ENCODE data around the gene CCDC150.

CCDC150 gene

GRCh38 chr2:196638765-196639164, 750 bp upstream of the CCDC150 start:
- no peak for DNase-seq (ENCODE audit: low read depth in 1 of 2, low spot score in 1 of 2)
- TF ChIP-seq SPI1 (IDR thresholded peaks at IDR 0.05; ENCODE audit: borderline replicate concordance, low read depth) = no peak
- no peak for TF ChIP-seq CTCF (IDR thresholded peaks at IDR 0.05; ENCODE audit: insufficient read depth, low read length)
- no peak for TF ChIP-seq GABPA (IDR thresholded peaks at IDR 0.05; ENCODE audit: low read depth)
- TF ChIP-seq POLR2AphosphoS5 (IDR thresholded peaks at IDR 0.05; ENCODE audit: low read depth) = no peak
- H3K4me3 ChIP-seq (replicated peaks; ENCODE audit: insufficient read depth, low read length) = peak overlapping the region; percentile 90; the same call in 1 of the 2 replicates
- H3K27me3 ChIP-seq (ENCODE audit: insufficient read depth, poor library complexity, severe bottlenecking) = no peaks in the 10 kb centered on the region
- no peak overlapping the region for H3K27ac ChIP-seq (replicated peaks)

- peak overlapping the region; percentile 38; the same call in 1 of the 2 replicates for H3K27ac ChIP-seq (replicated peaks)
- H3K4me3 ChIP-seq (replicated peaks; ENCODE audit: insufficient read depth, low read length) = peak overlapping the region; percentile 90
- no peak for DNase-seq (ENCODE audit: low read depth in 1 of 2, low spot score in 1 of 2)
- no peaks in the 10 kb centered on the region for H3K27me3 ChIP-seq (ENCODE audit: insufficient read depth, poor library complexity, severe bottlenecking)
- no peak for TF ChIP-seq SPI1 (IDR thresholded peaks at IDR 0.05; ENCODE audit: borderline replicate concordance, low read depth)
- no peak for TF ChIP-seq GABPA (IDR thresholded peaks at IDR 0.05; ENCODE audit: low read depth)
- no peak for TF ChIP-seq POLR2AphosphoS5 (IDR thresholded peaks at IDR 0.05; ENCODE audit: low read depth)
- TF ChIP-seq REST (IDR thresholded peaks at IDR 0.05; ENCODE audit: insufficient replicate concordance, low read depth) = no peak
- TF ChIP-seq CTCF (IDR thresholded peaks at IDR 0.05; ENCODE audit: insufficient read depth, low read length) = no peak
Observed at GRCh38 chr2:196640031-196640548, 575 bp downstream of the CCDC150 start.

GRCh38 chr2:196649202-196649601, 9.7 kb downstream of the CCDC150 start:
- Histone ChIP-seq H3K4me3 (replicated peaks; ENCODE audit: insufficient read depth, low read length) (no peak overlapping the region), H3K27ac (replicated peaks) (no peak overlapping the region), H3K27me3 (ENCODE audit: insufficient read depth, poor library complexity, severe bottlenecking) (no peaks in the 10 kb centered on the region)
- no peak for DNase-seq (ENCODE audit: low read depth in 1 of 2, low spot score in 1 of 2)
- no peak for TF ChIP-seq GABPA (IDR thresholded peaks at IDR 0.05; ENCODE audit: low read depth)
- TF ChIP-seq POLR2AphosphoS5 (IDR thresholded peaks at IDR 0.05; ENCODE audit: low read depth) = no peak
- no peak for TF ChIP-seq SPI1 (IDR thresholded peaks at IDR 0.05; ENCODE audit: borderline replicate concordance, low read depth)
- TF ChIP-seq CTCF (IDR thresholded peaks at IDR 0.05; ENCODE audit: insufficient read depth, low read length) = no peak
- TF ChIP-seq REST (IDR thresholded peaks at IDR 0.05; ENCODE audit: insufficient replicate concordance, low read depth) = no peak

Measured in HL-60 (cell line).